H1 (cell line): ENCODE results near the gene SH2D1B. TPM values are rescaled to one million over a fixed set of nuclear protein-coding genes. Genes with fewer than 3 reads are reported as not detected.

Experiments used
- CTCF ChIA-PET: fragments of 300-600 bp; sonication (Branson Sonifier 250); formaldehyde crosslinking; loops from one replicate; lab custom pipeline; 2021; ENCODE audit not compliant: partially characterized antibody; lab: Charles Lee
- POLR2A ChIA-PET: fragments of 300-600 bp; sonication (Branson Sonifier 250); formaldehyde crosslinking; loops from one replicate; lab custom pipeline; 2021; ENCODE audit warnings: inconsistent platforms; ENCODE audit not compliant: partially characterized antibody; lab: Charles Lee
- DNase-seq, 2 experiments: peaks; one replicate each; pipeline versions ENCODE4 v3.0.0 to v3.0.0-alpha.2; 2010 to 2022; ENCODE audit warnings: low spot score in 2 of 2, low read depth in 1 of 2, mixed read lengths in 1 of 2
- FAIRE-seq: peaks from 2 replicates; lab custom pipeline; 2011; peaks lifted over from hg19 to GRCh38; lab: Jason Lieb, UNC
- H2AFZ ChIP-seq: 2 replicates; pipeline ENCODE4 v1.8.1; 2012; ENCODE audit warnings: low read length, inconsistent platforms
- H2AK5ac ChIP-seq: 2 replicates; pipeline ENCODE4 v1.6.1; 2013; ENCODE audit warnings: low read depth, low read length
- H2BK120ac ChIP-seq: replicated peaks from 2 replicates; pipeline ENCODE3; 2013; ENCODE audit warnings: low read depth, low read length, inconsistent platforms
- H2BK12ac ChIP-seq: 2 replicates; pipeline ENCODE4 v1.6.1; 2013; ENCODE audit warnings: low read depth, low read length
- H2BK15ac ChIP-seq: 2 replicates; pipeline ENCODE4 v1.6.1; 2013; ENCODE audit warnings: low read length
- H2BK20ac ChIP-seq: 2 replicates; pipeline ENCODE4 v1.6.1; 2013; ENCODE audit warnings: low read length
- H2BK5ac ChIP-seq: 2 replicates; pipeline ENCODE4 v1.6.1; 2013; ENCODE audit warnings: low read depth, low read length
- H3K14ac ChIP-seq: 2 replicates; pipeline ENCODE4 v1.6.1; 2013; ENCODE audit warnings: inconsistent platforms; ENCODE audit not compliant: insufficient read length
- H3K18ac ChIP-seq: 2 replicates; pipeline ENCODE4 v1.6.1; 2013; ENCODE audit warnings: low read length; ENCODE audit errors: extremely low read depth
- H3K23ac ChIP-seq: 2 replicates; pipeline ENCODE4 v1.6.1; 2013; ENCODE audit warnings: inconsistent platforms; ENCODE audit not compliant: insufficient read length
- H3K23me2 ChIP-seq: 2 replicates; pipeline ENCODE4 v1.6.1; 2013; ENCODE audit warnings: low read depth, low read length
- H3K27ac ChIP-seq: 2 replicates; pipeline ENCODE4 v1.6.1; 2011; ENCODE audit warnings: low read depth, low read length, inconsistent platforms
- H3K27me3 ChIP-seq, 4 experiments: replicated peaks in 1 of 4; 1 replicate in 1 of 4; 2 replicates in 3 of 4; pipeline versions ENCODE4 v1.6.1 to v1.8.1; 2011 to 2013; ENCODE audit warnings: low read length in 3 of 4, mild to moderate bottlenecking in 3 of 4, inconsistent platforms in 2 of 4, mixed read lengths in 2 of 4, moderate library complexity in 1 of 4; ENCODE audit not compliant: control insufficient read depth in 3 of 4, insufficient read depth in 3 of 4; ENCODE audit errors: extremely low read depth in 1 of 4
- H3K36me3 ChIP-seq, 4 experiments: 2 replicates each; pipeline versions ENCODE4 v1.6.1 to v1.8.1; 2011 to 2013; ENCODE audit warnings: mild to moderate bottlenecking in 4 of 4, low read length in 3 of 4, moderate library complexity in 2 of 4, control low read depth in 1 of 4, inconsistent platforms in 1 of 4; ENCODE audit not compliant: insufficient read depth in 4 of 4, control insufficient read depth in 2 of 4
- H3K4ac ChIP-seq: replicated peaks from 2 replicates; pipeline ENCODE3; 2013; ENCODE audit warnings: low read length, low read depth, mixed read lengths, inconsistent platforms; ENCODE audit not compliant: insufficient read length
- H3K4me1 ChIP-seq, 4 experiments: replicated peaks in 1 of 4; 1 replicate in 1 of 4; 2 replicates in 3 of 4; pipeline versions ENCODE4 v1.6.1 to v1.8.1; 2011 to 2013; ENCODE audit warnings: low read length in 3 of 4, inconsistent platforms in 2 of 4, mixed read lengths in 1 of 4; ENCODE audit not compliant: insufficient read depth in 4 of 4, control insufficient read depth in 3 of 4
- H3K4me2 ChIP-seq, 2 experiments: 2 replicates each; pipeline versions ENCODE4 v1.6.1 to v1.8.1; 2011 to 2013; ENCODE audit warnings: low read depth in 2 of 2, low read length in 2 of 2, control low read depth in 1 of 2, inconsistent platforms in 1 of 2, mild to moderate bottlenecking in 1 of 2; ENCODE audit not compliant: insufficient read depth in 1 of 2
- H3K4me3 ChIP-seq, 4 experiments: fragments of 200-600, 300-600 bp in 1 of 4; sonication (generic), shearing (Covaris generic), sonication (Bioruptor Twin) in 1 of 4; 2 replicates each; pipeline versions ENCODE4 v1.5.1 to v1.8.1; 2011 to 2016; ENCODE audit warnings: low read length in 4 of 4, low read depth in 3 of 4, control low read depth in 2 of 4, inconsistent platforms in 2 of 4, mild to moderate bottlenecking in 2 of 4, mixed read lengths in 1 of 4, moderate library complexity in 1 of 4; ENCODE audit not compliant: insufficient read depth in 2 of 4; ENCODE audit errors: extremely low read depth in 1 of 4
- H3K56ac ChIP-seq: replicated peaks from 2 replicates; pipeline ENCODE3; 2013; ENCODE audit warnings: low read depth, mild to moderate bottlenecking, mixed read lengths, low read length, inconsistent platforms; ENCODE audit not compliant: insufficient read length
- H3K79me1 ChIP-seq: 2 replicates; pipeline ENCODE4 v1.6.1; 2013; ENCODE audit warnings: low read depth, low read length, control low read depth
- H3K79me2 ChIP-seq, 2 experiments: 2 replicates each; pipeline versions ENCODE4 v1.6.1 to v1.8.1; 2012 to 2013; ENCODE audit warnings: low read length in 2 of 2, mild to moderate bottlenecking in 2 of 2, inconsistent platforms in 1 of 2; ENCODE audit not compliant: insufficient read depth in 2 of 2, control insufficient read depth in 1 of 2
- H3K9ac ChIP-seq, 4 experiments: replicated peaks in 1 of 4; 1 replicate in 1 of 4; 2 replicates in 3 of 4; pipeline versions ENCODE4 v1.6.1 to v1.8.1; 2011 to 2013; ENCODE audit warnings: low read depth in 3 of 4, low read length in 3 of 4, control low read depth in 2 of 4, mild to moderate bottlenecking in 2 of 4, moderate library complexity in 2 of 4, inconsistent platforms in 1 of 4; ENCODE audit errors: extremely low read depth in 1 of 4
- H3K9me3 ChIP-seq, 2 experiments: 2 replicates each; pipeline versions ENCODE4 v1.6.1 to v1.8.1; 2012 to 2013; ENCODE audit warnings: mild to moderate bottlenecking in 2 of 2, moderate library complexity in 2 of 2, control low read depth in 1 of 2, inconsistent platforms in 1 of 2, low read depth in 1 of 2, low read length in 1 of 2, mixed read lengths in 1 of 2; ENCODE audit not compliant: insufficient read depth in 2 of 2
- H4K20me1 ChIP-seq, 2 experiments: replicated peaks in 1 of 2; 2 replicates each; pipeline versions ENCODE3 to v1.8.1; 2011 to 2013; ENCODE audit warnings: inconsistent platforms in 2 of 2, low read length in 2 of 2, mild to moderate bottlenecking in 1 of 2; ENCODE audit not compliant: insufficient read depth in 2 of 2, control insufficient read depth in 1 of 2
- H4K5ac ChIP-seq: 2 replicates; pipeline ENCODE4 v1.6.1; 2013; ENCODE audit warnings: low read length, low read depth, mixed read lengths, inconsistent platforms; ENCODE audit not compliant: insufficient read length
- H4K8ac ChIP-seq: 2 replicates; pipeline ENCODE4 v1.8.0; 2013; ENCODE audit warnings: mild to moderate bottlenecking, moderate library complexity, low read length, inconsistent platforms; ENCODE audit not compliant: insufficient read depth; ENCODE audit errors: extremely low read depth
- H4K91ac ChIP-seq: replicated peaks from 2 replicates; pipeline ENCODE3; 2013; ENCODE audit warnings: low read length, mixed read lengths, inconsistent platforms; ENCODE audit not compliant: insufficient read length
- CHD1 ChIP-seq: IDR thresholded peaks from 2 replicates; pipeline ENCODE4 v1.6.1; 2012; ENCODE audit warnings: low read depth, low read length, improper control_type of control experiment
- CTCF ChIP-seq, 3 experiments: IDR thresholded peaks; 1 replicate in 2 of 3; 2 replicates in 1 of 3; pipeline versions ENCODE4 v1.5.1 to v1.6.1; 2011; ENCODE audit warnings: low read length in 3 of 3, mild to moderate bottlenecking in 3 of 3, inconsistent platforms in 2 of 3, low read depth in 1 of 3, moderate library complexity in 1 of 3; ENCODE audit not compliant: insufficient read depth in 1 of 3; ENCODE audit errors: control extremely low read depth in 1 of 3
- EP300 ChIP-seq, 2 experiments: IDR thresholded peaks; 1 replicate in 1 of 2; 2 replicates in 1 of 2; pipeline ENCODE4 v1.6.1; 2011 to 2012; ENCODE audit warnings: low read depth in 2 of 2, low read length in 2 of 2, mild to moderate bottlenecking in 2 of 2, borderline replicate concordance in 1 of 2, inconsistent platforms in 1 of 2, moderate library complexity in 1 of 2
- NANOG ChIP-seq: IDR thresholded peaks from 2 replicates; pipeline ENCODE4 v1.6.1; 2011; ENCODE audit warnings: low read length, low read depth, mild to moderate bottlenecking, inconsistent platforms; ENCODE audit not compliant: insufficient read depth, poor library complexity, severe bottlenecking
- RAD21 ChIP-seq, 2 experiments: IDR thresholded peaks in 1 of 2; conservative IDR thresholded peaks in 1 of 2; 2 replicates each; pipeline ENCODE4 v1.6.1; 2011; ENCODE audit warnings: low read depth in 2 of 2, low read length in 2 of 2, improper control_type of control experiment in 1 of 2, inconsistent platforms in 1 of 2, mild to moderate bottlenecking in 1 of 2, moderate library complexity in 1 of 2
- SAP30 ChIP-seq: fragments of 300-600 bp; sonication (generic); IDR thresholded peaks from 2 replicates; pipeline ENCODE4 v1.7.1; 2012; ENCODE audit warnings: low read length, moderate library complexity, mild to moderate bottlenecking, inconsistent platforms; ENCODE audit not compliant: insufficient read depth, insufficient replicate concordance
- SIX5 ChIP-seq: IDR thresholded peaks from 2 replicates; pipeline ENCODE4 v1.6.1; 2011; ENCODE audit warnings: mild to moderate bottlenecking, low read depth, low read length
- TEAD4 ChIP-seq: IDR thresholded peaks from 2 replicates; pipeline ENCODE4 v1.6.1; 2012; ENCODE audit warnings: low read depth, low read length, inconsistent platforms, mixed read lengths
- WGBS, 2 experiments: shearing (Covaris generic) in 1 of 2; methylation state at CpG; one replicate each; pipeline versions ENCODE4 v1.1.6 to v1.1.7; 2013 to 2015; ENCODE audit warnings: low lambda C conversion rate in 2 of 2, mixed read lengths in 2 of 2, inconsistent platforms in 1 of 2, low coverage in 1 of 2, missing lambda C conversion rate in 1 of 2; ENCODE audit not compliant: insufficient replicate concordance in 2 of 2, insufficient coverage in 1 of 2, insufficient read length in 1 of 2; ENCODE audit errors: extremely low coverage in 1 of 2, missing lambda C conversion rate in 1 of 2; 5-methylcytosine and 5-hydroxymethylcytosine counted together
- polyA plus RNA-seq, 7 experiments: library from polyadenylated mRNA; depleted of rRNA in 3 of 7; stranded (reverse) in 5 of 7; unstranded in 2 of 7; fragments of >200 nt in 5 of 7; fragments of 200-250 nt in 2 of 7; gene quantifications; 1 replicate in 5 of 7; 2 replicates in 1 of 7; 4 replicates in 1 of 7; pipeline versions ENCODE4 v1.2.1 to v1.2.3, GENCODE V29; 2011 to 2013; ENCODE audit warnings: missing spikeins in 2 of 7, mixed read lengths in 2 of 7
- total RNA-seq: library from RNA; stranded (reverse); fragmentation: NEBNext Ultra II Directional; extraction: Animal tissue kit (Norgen Biotek cat#: 25700); gene quantifications from 2 replicates; pipeline ENCODE4 v1.2.1, GENCODE V29; 2021

Gene SH2D1B
- total and polyA plus RNA-seq, 2 of the 8 experiments (the other 6 are each of a cell fraction or from before 2014, with no cell fraction given), result not detected

GRCh38 chr1:162357681-162358266, 54.2 kb downstream of the SH2D1B start:
- CTCF ChIA-PET, result interaction anchor here (0.6 to 5.7 kb wide), 49 partner anchors 9 to 1192 kb away, joined by 3 to 59 read pairs (median 4); partner anchors contain the start of genes C1orf226, PPOX and SPATA46
- DNase-seq, result no peak
- TF ChIP-seq TEAD4, result no peak
- no peak for TF ChIP-seq NANOG
- TF ChIP-seq EP300 (IDR thresholded peaks at IDR 0.05; ENCODE audit: borderline replicate concordance in 1 of 2, low read depth in 2 of 2, low read length in 2 of 2), result no peak
- peak; percentile 14 to 81 (median 64) for TF ChIP-seq CTCF (IDR thresholded peaks at IDR 0.05; ENCODE audit: control extremely low read depth in 1 of 3, insufficient read depth in 1 of 3, low read depth in 1 of 3, low read length in 3 of 3)
- TF ChIP-seq SIX5, result no peak
- TF ChIP-seq CHD1, result no peak
- TF ChIP-seq RAD21 (IDR thresholded peaks at IDR 0.05 in 1 of 2, conservative IDR thresholded peaks at IDR 0.05 in 1 of 2; ENCODE audit: low read depth in 2 of 2, low read length in 2 of 2), result peak; percentile 81 to 88
- TF ChIP-seq SAP30, result no peak

More at GRCh38 chr1:162357681-162358266, 54.2 kb downstream of the SH2D1B start:
- Histone ChIP-seq H3K9me3 (no peaks in the 10 kb centered on the region), H2AK5ac (no peak overlapping the region), H2AFZ (no peak overlapping the region), H3K23ac (no peak overlapping the region), H2BK20ac (no peak overlapping the region), H4K5ac (no peak overlapping the region), H3K9ac (no peak overlapping the region), H3K14ac (no peak overlapping the region), H2BK12ac (no peak overlapping the region), H3K27me3 (no peaks in the 10 kb centered on the region), H3K56ac (no peak overlapping the region), H3K18ac (no peak overlapping the region), H2BK5ac (no peak overlapping the region), H2BK15ac (no peak overlapping the region), H4K91ac (no peak overlapping the region), H3K27ac (no peak overlapping the region), H4K8ac (no peak overlapping the region), H3K79me1 (no peaks in the 10 kb centered on the region), H3K4me3 (no peak overlapping the region), H4K20me1 (no peaks in the 10 kb centered on the region), H3K36me3 (no peaks in the 10 kb centered on the region), H3K79me2 (no peaks in the 10 kb centered on the region), H3K4me1 (peaks cover 0 to 8% (median 4%) of the 10 kb centered on the region in 4 experiments; a peak in 5 of 7 replicates), H3K4me2 (no peak overlapping the region), H2BK120ac (no peak overlapping the region), H3K4ac (no peak overlapping the region), H3K23me2 (no peaks in the 10 kb centered on the region)
- WGBS, 2 experiments, result 51% methylated on average over 5 of the region's 5 CpGs; no CpG with 5 or more reads in 1 of the 2 experiments
- FAIRE-seq, result peak; percentile 32
- POLR2A ChIA-PET, result interaction anchor here (0.9 kb wide), 1 partner anchor 32 kb away, joined by 3 read pairs; no protein-coding TSS in a partner anchor
